ENCODE data around the gene ZNF136.
A peak's percentile ranks its signal among the peaks of the same experiment; 100 is the strongest.

Gene ZNF136

DNA sequence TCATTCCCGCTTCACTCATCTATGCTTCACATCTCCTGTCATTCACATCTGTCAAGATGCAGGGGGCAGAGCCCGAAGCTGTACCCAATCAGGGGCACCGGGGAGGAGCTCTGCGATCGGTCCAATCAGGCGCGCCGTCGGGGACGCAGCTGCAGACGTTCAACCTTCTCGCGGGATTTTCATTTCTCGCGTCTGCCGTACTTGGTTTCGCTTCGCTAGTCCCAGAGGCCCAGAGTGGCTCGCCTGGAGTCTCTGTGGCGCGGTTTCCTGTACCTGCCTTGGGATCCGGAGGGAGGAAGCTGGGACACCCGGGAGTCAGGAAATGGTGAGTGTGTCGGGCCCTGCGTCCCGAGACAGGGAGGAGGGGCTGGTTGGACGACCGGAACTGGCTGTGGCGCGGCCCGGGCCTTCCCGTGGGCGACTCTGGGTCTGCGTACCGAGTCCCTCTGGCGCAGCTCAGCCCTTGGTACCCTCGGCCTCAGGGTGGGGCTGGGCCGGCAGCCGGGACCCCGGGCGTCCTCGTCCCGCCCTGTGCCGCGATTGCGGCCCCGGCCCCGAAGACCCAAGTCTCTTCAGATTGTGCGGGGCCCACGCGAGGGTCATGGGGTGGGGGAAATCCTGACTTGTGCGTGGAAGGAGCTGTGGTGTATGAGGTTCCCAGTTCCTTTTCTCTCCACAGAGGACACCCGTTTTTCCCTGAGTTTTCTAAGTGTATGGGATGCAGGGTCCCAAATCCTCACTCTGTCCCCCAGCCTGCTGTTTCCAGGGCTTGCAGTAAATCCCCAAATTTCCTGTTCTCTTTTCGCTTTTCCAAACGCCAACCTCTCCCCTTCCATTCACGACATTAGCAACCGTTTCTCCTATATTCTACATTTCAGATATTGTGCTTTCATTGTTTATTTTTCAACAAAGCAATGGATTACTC is at the start of gene ZNF136:
Gene ZNF136 (plus strand): TSS at position 215 of the 925 bp plus-strand sequence. CDS start 108 bp downstream, at position 323.
- Mint-ChIP-seq H3K27ac (peak within 1 kb of the TSS; percentile 99), H3K27me3 (ENCODE audit: low read depth) (no peaks in the 10 kb centered on the region), H3K9me3 (peaks cover 5% of the 10 kb centered on the region), H3K4me1 (ENCODE audit: low read depth) (peaks cover 24% of the 10 kb centered on the region), H3K36me3 (ENCODE audit: low read depth) (peaks cover 27% of the 10 kb centered on the region), H3K4me3 (peak within 1 kb of the TSS; percentile 99)
- DNase-seq (ENCODE audit: low spot score), result peak; percentile 91

GRCh38 chr19:12113121-12113520 is 49.8 kb upstream of the ZNF136 start:
- Mint-ChIP-seq H3K4me1 (ENCODE audit: low read depth) (no peaks in the 10 kb centered on the region), H3K36me3 (ENCODE audit: low read depth) (peaks cover 43% of the 10 kb centered on the region), H3K27me3 (ENCODE audit: low read depth) (no peaks in the 10 kb centered on the region), H3K9me3 (peaks cover 62% of the 10 kb centered on the region), H3K27ac (no peak overlapping the region), H3K4me3 (no peak overlapping the region)
- no peak for DNase-seq (ENCODE audit: low spot score)

DNA sequence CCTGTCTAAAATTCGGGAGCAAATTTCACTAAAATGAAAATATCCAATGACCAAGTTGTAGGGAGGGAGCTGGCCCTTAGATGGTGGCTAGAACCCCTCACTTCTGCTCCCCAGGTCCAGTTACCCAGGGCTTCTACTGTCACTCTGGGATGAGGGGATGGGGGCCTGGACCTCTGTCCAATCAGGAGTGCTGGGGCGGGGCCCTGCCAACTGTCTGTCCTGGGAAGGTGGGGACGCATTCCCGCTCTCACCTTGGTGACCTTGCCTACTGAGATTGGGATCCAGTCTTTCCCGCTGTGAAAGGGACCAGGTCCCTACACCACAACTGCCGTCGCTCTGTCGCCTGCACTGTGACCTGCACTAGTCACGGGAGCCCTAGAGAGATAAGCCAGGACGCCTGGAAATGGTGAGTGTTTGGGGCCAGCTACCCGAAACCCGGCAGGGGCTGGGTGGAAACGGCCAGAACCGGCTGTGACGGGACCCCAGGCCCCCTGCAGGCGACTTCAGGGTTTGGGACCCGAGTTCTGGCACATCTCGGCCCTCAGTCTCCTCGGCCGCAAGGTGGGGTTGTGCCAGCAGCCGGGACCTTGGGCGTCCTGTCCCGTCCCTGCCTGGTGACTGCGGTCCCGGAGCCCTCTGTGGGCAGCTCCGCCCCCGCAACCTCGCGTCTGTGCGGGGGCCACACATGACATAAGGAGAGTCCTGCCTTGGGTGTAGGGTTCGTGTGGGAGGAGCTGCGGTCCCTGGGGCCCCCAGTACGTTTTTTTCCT is 45.5 kb upstream of the ZNF136 start:
- Mint-ChIP-seq H3K9me3 (peaks cover 43% of the 10 kb centered on the region), H3K27ac (no peak overlapping the region), H3K4me1 (ENCODE audit: low read depth) (no peaks in the 10 kb centered on the region), H3K36me3 (ENCODE audit: low read depth) (peaks cover 18% of the 10 kb centered on the region), H3K4me3 (no peak overlapping the region), H3K27me3 (ENCODE audit: low read depth) (no peaks in the 10 kb centered on the region)
- no peak for DNase-seq (ENCODE audit: low spot score)

GRCh38 chr19:12126707-12127106 is 36.2 kb upstream of the ZNF136 start:
- H3K27ac Mint-ChIP-seq, result no peak overlapping the region
- H3K36me3 Mint-ChIP-seq (ENCODE audit: low read depth), result peaks cover 14% of the 10 kb centered on the region
- H3K4me1 Mint-ChIP-seq (ENCODE audit: low read depth), result no peaks in the 10 kb centered on the region
- H3K9me3 Mint-ChIP-seq, result peaks cover 33% of the 10 kb centered on the region
- no peak for DNase-seq (ENCODE audit: low spot score)
- no peaks in the 10 kb centered on the region for H3K27me3 Mint-ChIP-seq (ENCODE audit: low read depth)
- H3K4me3 Mint-ChIP-seq, result no peak overlapping the region

DNA sequence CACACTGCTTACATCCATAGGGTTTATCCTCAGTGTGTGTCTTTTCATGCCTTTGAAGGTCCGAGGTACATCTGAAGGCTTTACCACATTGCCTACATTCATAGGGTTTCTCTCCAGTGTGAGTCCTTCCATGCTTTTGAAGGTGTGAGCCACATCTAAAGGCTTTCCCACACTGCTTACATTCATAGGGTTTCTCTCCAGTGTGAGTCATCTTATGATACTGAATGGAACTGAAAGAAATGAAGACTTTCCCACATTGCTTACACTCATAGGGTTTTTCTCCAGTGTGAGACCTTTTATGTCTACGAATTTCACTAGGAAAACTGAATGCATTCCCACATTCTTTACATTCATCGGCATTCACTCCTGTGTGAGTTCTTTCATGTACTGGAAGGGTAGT is 29.8 kb upstream of the ZNF136 start:
- Mint-ChIP-seq H3K27me3 (ENCODE audit: low read depth) (no peaks in the 10 kb centered on the region), H3K4me1 (ENCODE audit: low read depth) (peaks cover 7% of the 10 kb centered on the region), H3K9me3 (peaks cover 49% of the 10 kb centered on the region), H3K27ac (no peak overlapping the region), H3K4me3 (no peak overlapping the region), H3K36me3 (ENCODE audit: low read depth) (peaks cover 67% of the 10 kb centered on the region)
- DNase-seq (ENCODE audit: low spot score), result no peak

DNA sequence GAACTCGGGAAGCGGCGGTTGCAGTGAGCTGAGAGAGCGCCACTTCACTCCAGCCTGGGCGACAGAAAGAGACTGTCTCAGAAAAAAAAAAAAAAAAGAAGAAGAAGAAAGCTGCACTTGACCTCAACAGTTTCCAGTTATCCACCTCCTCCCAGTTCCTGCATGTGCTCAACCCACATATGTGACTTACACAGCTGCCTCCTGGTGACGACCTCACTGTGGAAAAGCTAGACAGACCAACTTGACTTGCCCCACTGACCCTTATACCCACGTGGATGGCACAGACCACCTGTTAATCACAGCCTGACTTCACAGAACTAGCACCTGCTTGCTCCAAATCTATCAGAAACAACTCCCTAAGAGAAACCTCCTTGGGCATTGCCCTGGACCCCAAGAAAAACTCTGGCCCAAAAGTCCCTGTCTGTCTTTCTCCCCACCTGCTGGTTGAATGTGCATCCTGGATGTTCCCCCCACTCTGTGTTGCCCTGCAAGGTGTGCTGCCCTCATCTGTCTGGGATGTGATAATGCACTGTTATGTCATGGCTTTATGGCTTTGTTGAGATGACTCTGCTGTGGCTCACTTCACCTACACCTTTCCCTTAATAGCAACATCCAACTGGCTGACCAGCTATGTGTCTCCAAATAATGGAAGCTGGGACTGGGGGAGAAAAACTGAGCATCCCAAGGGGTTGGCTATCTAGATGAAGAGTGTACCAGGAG is 25.5 kb upstream of the ZNF136 start:
- DNase-seq (ENCODE audit: low spot score), result no peak
- Mint-ChIP-seq H3K27ac (no peak overlapping the region), H3K27me3 (ENCODE audit: low read depth) (no peaks in the 10 kb centered on the region), H3K36me3 (ENCODE audit: low read depth) (peaks cover 57% of the 10 kb centered on the region), H3K4me3 (peak overlapping the region; percentile 33), H3K9me3 (peaks cover 29% of the 10 kb centered on the region), H3K4me1 (ENCODE audit: low read depth) (peaks cover 31% of the 10 kb centered on the region)

DNA sequence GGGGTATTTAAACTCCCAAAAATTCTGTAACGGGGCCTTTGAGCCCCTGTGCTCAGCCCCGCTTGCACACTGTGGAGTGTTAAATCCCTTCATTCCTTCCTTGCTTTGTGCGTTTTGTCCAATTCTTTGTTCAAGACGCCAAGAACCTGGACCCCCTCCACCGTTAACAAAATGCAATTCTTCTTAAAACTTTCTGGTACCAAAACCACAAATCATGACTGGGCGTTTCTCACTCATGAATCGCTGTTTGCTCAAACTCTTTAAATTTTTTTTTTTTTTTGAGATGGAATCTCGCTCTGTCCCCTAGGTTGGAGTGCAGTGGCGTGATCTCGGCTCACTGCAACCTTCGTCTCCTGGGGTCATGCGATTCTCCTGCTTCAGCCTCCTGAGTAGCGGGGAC is 23.6 kb upstream of the ZNF136 start:
- H3K27me3 Mint-ChIP-seq (ENCODE audit: low read depth), result no peaks in the 10 kb centered on the region
- peaks cover 39% of the 10 kb centered on the region for H3K36me3 Mint-ChIP-seq (ENCODE audit: low read depth)
- H3K4me1 Mint-ChIP-seq (ENCODE audit: low read depth), result peaks cover 31% of the 10 kb centered on the region
- peaks cover 14% of the 10 kb centered on the region for H3K9me3 Mint-ChIP-seq
- peak overlapping the region; percentile 90 for H3K4me3 Mint-ChIP-seq
- H3K27ac Mint-ChIP-seq, result no peak overlapping the region
- no peak for DNase-seq (ENCODE audit: low spot score)

DNA sequence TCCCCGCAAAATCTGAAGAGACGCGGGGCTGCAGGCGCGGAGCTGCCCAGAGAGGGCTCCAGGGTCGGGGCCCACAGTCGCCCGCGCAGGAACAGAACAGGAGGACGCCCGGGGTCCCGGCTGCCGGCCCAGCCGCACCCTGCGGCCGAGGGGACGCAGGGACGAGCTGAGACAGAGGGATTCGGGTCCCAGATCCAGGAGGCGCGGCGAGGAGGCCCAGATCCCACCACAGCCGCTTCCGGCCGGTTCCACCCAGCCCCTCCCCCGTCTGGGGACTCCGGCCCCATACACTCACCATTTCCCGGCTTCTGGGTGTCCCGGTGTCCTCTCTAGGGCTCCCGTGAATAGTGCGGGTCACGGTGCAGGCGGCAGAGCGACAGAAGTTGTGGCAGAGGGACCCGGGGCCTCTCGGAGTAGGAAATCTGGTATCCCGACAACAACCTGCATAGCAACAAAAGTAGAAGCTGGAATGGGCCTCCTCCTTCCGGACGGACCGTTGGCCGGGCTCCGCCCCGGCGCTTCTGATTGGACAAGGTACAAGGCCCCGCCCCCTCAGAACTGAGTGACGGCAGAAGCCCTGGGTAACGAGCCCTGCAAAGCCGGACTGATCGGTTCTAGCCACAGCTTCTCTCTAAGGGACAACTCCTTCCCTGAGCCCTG is 22.9 kb upstream of the ZNF136 start, which contains the start of gene ZNF20:
Gene ZNF20 (minus strand): TSS at position 466 of the 660 bp plus-strand sequence. CDS start 168 bp downstream, at position 298.
- peak; percentile 91 for DNase-seq (ENCODE audit: low spot score)
- H3K4me1 Mint-ChIP-seq (ENCODE audit: low read depth), result peaks cover 31% of the 10 kb centered on the region
- H3K27me3 Mint-ChIP-seq (ENCODE audit: low read depth), result no peaks in the 10 kb centered on the region
- H3K27ac Mint-ChIP-seq, result peak within 1 kb of the TSS; percentile 82
- H3K36me3 Mint-ChIP-seq (ENCODE audit: low read depth), result peaks cover 32% of the 10 kb centered on the region
- peak within 1 kb of the TSS; percentile 90 for H3K4me3 Mint-ChIP-seq
- peaks cover 15% of the 10 kb centered on the region for H3K9me3 Mint-ChIP-seq

- Mint-ChIP-seq H3K27me3 (ENCODE audit: low read depth) (no peaks in the 10 kb centered on the region), H3K4me1 (ENCODE audit: low read depth) (peaks cover 31% of the 10 kb centered on the region), H3K9me3 (peaks cover 18% of the 10 kb centered on the region), H3K4me3 (peak overlapping the region; percentile 90), H3K27ac (peak overlapping the region; percentile 13), H3K36me3 (ENCODE audit: low read depth) (peaks cover 33% of the 10 kb centered on the region)
- DNase-seq (ENCODE audit: low spot score), result peak; percentile 77
Measured at GRCh38 chr19:12140545-12141404, 22.1 kb upstream of the ZNF136 start.

- Mint-ChIP-seq H3K4me3 (peak overlapping the region; percentile 90), H3K9me3 (peaks cover 23% of the 10 kb centered on the region), H3K36me3 (ENCODE audit: low read depth) (peaks cover 37% of the 10 kb centered on the region), H3K27ac (peak overlapping the region; percentile 13), H3K4me1 (ENCODE audit: low read depth) (peaks cover 31% of the 10 kb centered on the region), H3K27me3 (ENCODE audit: low read depth) (no peaks in the 10 kb centered on the region)
- DNase-seq (ENCODE audit: low spot score), result no peak
Measured at GRCh38 chr19:12141405-12141736, 21.5 kb upstream of the ZNF136 start.

DNA sequence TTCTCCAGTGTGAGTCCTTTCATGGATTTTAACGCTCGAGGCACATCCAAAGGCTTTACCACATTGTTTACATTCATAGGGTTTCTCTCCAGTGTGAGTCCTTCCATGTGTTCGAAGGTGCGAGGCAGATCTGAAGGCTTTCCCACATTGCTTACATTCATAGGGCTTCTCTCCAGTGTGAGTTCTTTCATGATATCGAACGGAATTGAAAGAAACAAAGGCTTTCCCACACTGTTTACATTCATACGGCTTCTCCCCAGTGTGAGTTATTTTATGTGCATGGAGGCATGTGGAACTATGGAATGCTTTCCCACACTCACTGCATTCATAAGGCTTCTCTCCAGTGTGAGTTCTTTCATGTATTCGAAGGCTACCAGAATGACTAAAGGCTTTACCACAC is 17.5 kb upstream of the ZNF136 start:
- no peak for DNase-seq (ENCODE audit: low spot score)
- Mint-ChIP-seq H3K9me3 (peaks cover 31% of the 10 kb centered on the region), H3K36me3 (ENCODE audit: low read depth) (peaks cover 35% of the 10 kb centered on the region), H3K27ac (no peak overlapping the region), H3K4me1 (ENCODE audit: low read depth) (peaks cover 11% of the 10 kb centered on the region), H3K4me3 (no peak overlapping the region), H3K27me3 (ENCODE audit: low read depth) (no peaks in the 10 kb centered on the region)

- Mint-ChIP-seq H3K27ac (peak overlapping the region; percentile 34), H3K27me3 (ENCODE audit: low read depth) (no peaks in the 10 kb centered on the region), H3K36me3 (ENCODE audit: low read depth) (peaks cover 29% of the 10 kb centered on the region), H3K4me3 (peak overlapping the region; percentile 73), H3K9me3 (peaks cover 17% of the 10 kb centered on the region), H3K4me1 (ENCODE audit: low read depth) (peaks cover 12% of the 10 kb centered on the region)
- DNase-seq (ENCODE audit: low spot score), result no peak
Measured at GRCh38 chr19:12155324-12155860, 7.5 kb upstream of the ZNF136 start.

Data from T-helper 2 cell treated with Interferon-gamma antibody and Interleukin-4, amounts not matched to agents 5 μg/mL and 100 μg/mL, for 36 hours (primary cell).